ENCODE data around the gene CDCP1. TPM values are rescaled to one million over a fixed set of nuclear protein-coding genes. Genes with fewer than 3 reads are reported as not detected.

The CDCP1 gene
- total RNA-seq, 1 experiment from 2014 or later, result 85.0 TPM

DNA sequence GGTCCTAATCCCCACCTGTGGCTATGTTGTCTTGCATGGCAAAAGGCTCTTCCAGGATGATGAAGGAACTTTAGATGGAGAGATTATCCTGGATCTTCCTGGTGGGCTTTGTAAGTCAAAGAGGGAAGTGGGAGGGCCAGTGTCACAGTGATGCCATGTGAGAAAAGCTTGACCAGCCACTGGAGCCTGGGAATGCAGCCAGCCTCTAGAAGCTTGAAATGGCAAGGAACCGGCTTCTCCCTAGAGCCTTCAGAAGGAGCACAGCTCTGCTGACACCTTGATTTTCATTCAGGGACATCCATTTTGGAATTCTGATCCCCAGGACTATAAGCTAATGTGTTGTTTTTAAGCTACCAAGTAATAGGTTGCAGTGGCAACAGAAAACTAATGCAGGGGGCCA is 61.8 kb downstream of the CDCP1 start:
- H3K36me3 ChIP-seq (ENCODE audit: low read depth), result peaks cover 52% of the 10 kb centered on the region
- ChIA-PET CTCF (no interaction called here), POLR2A (ENCODE audit: unreplicated experiment) (no interaction called here)
- H3K9me3 ChIP-seq (ENCODE audit: insufficient read depth, low read depth), result no peaks in the 10 kb centered on the region
- no peak overlapping the region for H3K4me2 ChIP-seq
- H3F3A ChIP-seq (ENCODE audit: insufficient read depth, low read depth), result peaks cover 38% of the 10 kb centered on the region; the same call in 1 of the 2 replicates
- no peaks in the 10 kb centered on the region for H3K9me2 ChIP-seq (ENCODE audit: insufficient read depth)
- TF ChIP-seq EZH2 (IDR thresholded peaks at IDR 0.05; ENCODE audit: low read depth), result no peak
- TF ChIP-seq, protein P1, sequence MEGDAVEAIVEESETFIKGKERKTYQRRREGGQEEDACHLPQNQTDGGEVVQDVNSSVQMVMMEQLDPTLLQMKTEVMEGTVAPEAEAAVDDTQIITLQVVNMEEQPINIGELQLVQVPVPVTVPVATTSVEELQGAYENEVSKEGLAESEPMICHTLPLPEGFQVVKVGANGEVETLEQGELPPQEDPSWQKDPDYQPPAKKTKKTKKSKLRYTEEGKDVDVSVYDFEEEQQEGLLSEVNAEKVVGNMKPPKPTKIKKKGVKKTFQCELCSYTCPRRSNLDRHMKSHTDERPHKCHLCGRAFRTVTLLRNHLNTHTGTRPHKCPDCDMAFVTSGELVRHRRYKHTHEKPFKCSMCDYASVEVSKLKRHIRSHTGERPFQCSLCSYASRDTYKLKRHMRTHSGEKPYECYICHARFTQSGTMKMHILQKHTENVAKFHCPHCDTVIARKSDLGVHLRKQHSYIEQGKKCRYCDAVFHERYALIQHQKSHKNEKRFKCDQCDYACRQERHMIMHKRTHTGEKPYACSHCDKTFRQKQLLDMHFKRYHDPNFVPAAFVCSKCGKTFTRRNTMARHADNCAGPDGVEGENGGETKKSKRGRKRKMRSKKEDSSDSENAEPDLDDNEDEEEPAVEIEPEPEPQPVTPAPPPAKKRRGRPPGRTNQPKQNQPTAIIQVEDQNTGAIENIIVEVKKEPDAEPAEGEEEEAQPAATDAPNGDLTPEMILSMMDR (conservative IDR thresholded peaks at IDR 0.05), result no peak
- H2AFZ ChIP-seq, result no peak overlapping the region
- no TSS peak for BruUV-seq (replicated peaks)
- no peaks in the 10 kb centered on the region; the same call in 1 of the 2 replicates for H3K4me1 ChIP-seq (replicated peaks; ENCODE audit: insufficient read depth)
- no peaks in the 10 kb centered on the region for H4K20me1 ChIP-seq (ENCODE audit: insufficient read depth)
- H3K79me2 ChIP-seq (ENCODE audit: low read depth), result peaks cover 9% of the 10 kb centered on the region
- DNase-seq, result no peak
- H3K27ac ChIP-seq, result no peak overlapping the region
- H3K27me3 ChIP-seq (ENCODE audit: insufficient read depth, low read depth), result no peaks in the 10 kb centered on the region
- no peak overlapping the region for H3K4me3 ChIP-seq
- intact Hi-C loops (cut with micrococcal nuclease; ENCODE audit: unreplicated experiment), result no loop called here

- H2AFZ ChIP-seq, result no peak overlapping the region
- H3K4me1 ChIP-seq (replicated peaks; ENCODE audit: insufficient read depth), result no peaks in the 10 kb centered on the region; the same call in 1 of the 2 replicates
- H3K27ac ChIP-seq, result no peak overlapping the region
- no peaks in the 10 kb centered on the region; the same call in 1 of the 2 replicates for H3K79me2 ChIP-seq (ENCODE audit: low read depth)
- no peaks in the 10 kb centered on the region for H3K9me3 ChIP-seq (ENCODE audit: insufficient read depth, low read depth)
- ChIA-PET POLR2A (ENCODE audit: unreplicated experiment) (no interaction called here), CTCF (no interaction called here)
- BruUV-seq (replicated peaks), result no TSS peak
- intact Hi-C loops (cut with micrococcal nuclease; ENCODE audit: unreplicated experiment), result no loop called here
- DNase-seq, result no peak
- H3K27me3 ChIP-seq (ENCODE audit: insufficient read depth, low read depth), result no peaks in the 10 kb centered on the region
- H3K36me3 ChIP-seq (ENCODE audit: low read depth), result peaks cover 40% of the 10 kb centered on the region
- no peaks in the 10 kb centered on the region for H4K20me1 ChIP-seq (ENCODE audit: insufficient read depth)
- TF ChIP-seq EZH2 (IDR thresholded peaks at IDR 0.05; ENCODE audit: low read depth), result no peak
- TF ChIP-seq, protein P1 (conservative IDR thresholded peaks at IDR 0.05), result no peak
- peaks cover 41% of the 10 kb centered on the region; the same call in 1 of the 2 replicates for H3F3A ChIP-seq (ENCODE audit: insufficient read depth, low read depth)
- no peaks in the 10 kb centered on the region for H3K9me2 ChIP-seq (ENCODE audit: insufficient read depth)
- H3K4me3 ChIP-seq, result no peak overlapping the region
- no peak overlapping the region for H3K4me2 ChIP-seq
Measured at GRCh38 chr3:45083023-45083422, 63.2 kb downstream of the CDCP1 start.

DNA sequence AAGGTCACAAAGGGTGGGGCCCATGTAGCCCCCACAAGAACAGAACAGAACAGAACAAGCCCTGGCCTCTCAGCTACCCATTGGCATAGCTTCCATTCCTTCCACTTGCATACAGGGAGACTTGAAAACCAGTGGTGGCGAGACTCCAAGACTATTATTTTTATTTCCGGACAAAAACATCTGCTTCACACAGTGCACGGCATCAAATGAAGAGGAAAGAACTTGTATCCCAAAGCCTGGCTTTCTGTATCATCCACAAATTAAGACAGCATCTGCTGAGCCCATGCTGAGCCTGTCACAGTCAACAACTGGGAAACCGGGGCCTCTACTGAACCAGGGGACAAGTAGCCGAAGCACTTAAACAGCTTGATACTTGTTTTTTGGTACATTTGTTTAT is 64.0 kb downstream of the CDCP1 start:
- no peaks in the 10 kb centered on the region; the same call in 1 of the 2 replicates for H3K79me2 ChIP-seq (ENCODE audit: low read depth)
- BruUV-seq (replicated peaks), result no TSS peak
- H3K4me2 ChIP-seq, result no peak overlapping the region
- no peaks in the 10 kb centered on the region; the same call in 1 of the 2 replicates for H3K4me1 ChIP-seq (replicated peaks; ENCODE audit: insufficient read depth)
- H3F3A ChIP-seq (ENCODE audit: insufficient read depth, low read depth), result peaks cover 38% of the 10 kb centered on the region; the same call in 1 of the 2 replicates
- no peaks in the 10 kb centered on the region for H3K27me3 ChIP-seq (ENCODE audit: insufficient read depth, low read depth)
- H3K27ac ChIP-seq, result no peak overlapping the region
- no peaks in the 10 kb centered on the region for H4K20me1 ChIP-seq (ENCODE audit: insufficient read depth)
- peaks cover 31% of the 10 kb centered on the region for H3K36me3 ChIP-seq (ENCODE audit: low read depth)
- ChIA-PET POLR2A (ENCODE audit: unreplicated experiment) (no interaction called here), CTCF (no interaction called here)
- no peak for DNase-seq
- no peaks in the 10 kb centered on the region for H3K9me3 ChIP-seq (ENCODE audit: insufficient read depth, low read depth)
- no peak overlapping the region for H2AFZ ChIP-seq
- intact Hi-C loops (cut with micrococcal nuclease; ENCODE audit: unreplicated experiment), result no loop called here
- TF ChIP-seq EZH2 (IDR thresholded peaks at IDR 0.05; ENCODE audit: low read depth), result no peak
- TF ChIP-seq, protein P1 (conservative IDR thresholded peaks at IDR 0.05), result no peak
- no peaks in the 10 kb centered on the region for H3K9me2 ChIP-seq (ENCODE audit: insufficient read depth)
- no peak overlapping the region for H3K4me3 ChIP-seq

Data from PC-9 (cell line).